ENCODE data around the gene HCN2.
"Not testable (repeated sequence)": the region's sequence is repeated elsewhere in the genome, so short reads cannot be mapped to it uniquely, and the experiment has no call there.

HCN2 gene

GRCh38 chr19:615619-616018, 25.9 kb downstream of the HCN2 start:
- no peak for DNase-seq
- in situ Hi-C loops (cut with MboI; ENCODE audit: low pct_unique_long_range_greater_than_20kb, low sequenced_read_pairs): no loop called here

GRCh38 chr19:616062-616700, 26.5 kb downstream of the HCN2 start:
- DNase-seq: no peak
- in situ Hi-C loops (cut with MboI; ENCODE audit: low pct_unique_long_range_greater_than_20kb, low sequenced_read_pairs): no loop called here

- DNase-seq: no peak
- in situ Hi-C loops (cut with MboI; ENCODE audit: low pct_unique_long_range_greater_than_20kb, low sequenced_read_pairs): no loop called here
Observed at GRCh38 chr19:616747-617526, 27.3 kb downstream of the HCN2 start.

GRCh38 chr19:617551-618246, 28.0 kb downstream of the HCN2 start:
- in situ Hi-C loops (cut with MboI; ENCODE audit: low pct_unique_long_range_greater_than_20kb, low sequenced_read_pairs): no loop called here
- DNase-seq: no peak

GRCh38 chr19:618247-618619, 28.6 kb downstream of the HCN2 start:
- DNase-seq: no peak
- in situ Hi-C loops (cut with MboI; ENCODE audit: low pct_unique_long_range_greater_than_20kb, low sequenced_read_pairs): no loop called here

GRCh38 chr19:618674-619285, 29.1 kb downstream of the HCN2 start:
- no peak for DNase-seq
- in situ Hi-C loops (cut with MboI; ENCODE audit: low pct_unique_long_range_greater_than_20kb, low sequenced_read_pairs): no loop called here

GRCh38 chr19:619286-620002, 29.8 kb downstream of the HCN2 start:
- no peak for DNase-seq
- in situ Hi-C loops (cut with MboI; ENCODE audit: low pct_unique_long_range_greater_than_20kb, low sequenced_read_pairs): no loop called here

GRCh38 chr19:620166-620862, 30.6 kb downstream of the HCN2 start:
- in situ Hi-C loops (cut with MboI; ENCODE audit: low pct_unique_long_range_greater_than_20kb, low sequenced_read_pairs): no loop called here
- no peak for DNase-seq

- in situ Hi-C loops (cut with MboI; ENCODE audit: low pct_unique_long_range_greater_than_20kb, low sequenced_read_pairs); DNase-seq: not testable (repeated sequence)
Observed at GRCh38 chr19:621191-621590, 31.5 kb downstream of the HCN2 start.

GRCh38 chr19:621819-622218, 32.1 kb downstream of the HCN2 start:
- in situ Hi-C loops (cut with MboI; ENCODE audit: low pct_unique_long_range_greater_than_20kb, low sequenced_read_pairs): no loop called here
- DNase-seq: no peak

- no peak for DNase-seq
- in situ Hi-C loops (cut with MboI; ENCODE audit: low pct_unique_long_range_greater_than_20kb, low sequenced_read_pairs): no loop called here
Observed at GRCh38 chr19:622666-623065, 33.0 kb downstream of the HCN2 start.

GRCh38 chr19:623175-623916, 33.7 kb downstream of the HCN2 start:
- in situ Hi-C loops (cut with MboI; ENCODE audit: low pct_unique_long_range_greater_than_20kb, low sequenced_read_pairs): no loop called here
- no peak for DNase-seq

- DNase-seq: no peak
- in situ Hi-C loops (cut with MboI; ENCODE audit: low pct_unique_long_range_greater_than_20kb, low sequenced_read_pairs): no loop called here
Observed at GRCh38 chr19:623974-624373, 34.3 kb downstream of the HCN2 start.

GRCh38 chr19:624433-625109, 34.9 kb downstream of the HCN2 start:
- no peak for DNase-seq
- in situ Hi-C loops (cut with MboI; ENCODE audit: low pct_unique_long_range_greater_than_20kb, low sequenced_read_pairs): no loop called here

- DNase-seq: no peak
- in situ Hi-C loops (cut with MboI; ENCODE audit: low pct_unique_long_range_greater_than_20kb, low sequenced_read_pairs): no loop called here
Observed at GRCh38 chr19:625257-625656, 35.6 kb downstream of the HCN2 start.

- in situ Hi-C loops (cut with MboI; ENCODE audit: low pct_unique_long_range_greater_than_20kb, low sequenced_read_pairs); DNase-seq: not testable (repeated sequence)
Observed at GRCh38 chr19:626566-626965, 36.9 kb downstream of the HCN2 start.

- no peak for DNase-seq
- in situ Hi-C loops (cut with MboI; ENCODE audit: low pct_unique_long_range_greater_than_20kb, low sequenced_read_pairs): no loop called here
Observed at GRCh38 chr19:628168-628567, 38.5 kb downstream of the HCN2 start.

GRCh38 chr19:629515-629914, 39.8 kb downstream of the HCN2 start:
- in situ Hi-C loops (cut with MboI; ENCODE audit: low pct_unique_long_range_greater_than_20kb, low sequenced_read_pairs); DNase-seq: not testable (repeated sequence)

All from KBM-7 (cell line).